IgD-negative memory B cell (primary cell): ENCODE data around the gene CDHR2. TPM values are rescaled to one million over a fixed set of nuclear protein-coding genes. Genes with fewer than 3 reads are reported as not detected.
"Not testable (repeated sequence)": the region's sequence is repeated elsewhere in the genome, so short reads cannot be mapped to it uniquely, and the experiment has no call there.

Source experiments
- H3K27ac Mint-ChIP-seq, 3 donors: one replicate each; pipeline ENCODE4 v1.8.0; 2020 to 2022; ENCODE audit warnings: mild to moderate bottlenecking in 3 of 3, mixed read lengths in 3 of 3, moderate library complexity in 1 of 3
- H3K27me3 Mint-ChIP-seq: one replicate; pipeline ENCODE4 v1.8.0; 2021; ENCODE audit warnings: mixed read lengths
- H3K36me3 Mint-ChIP-seq: one replicate; pipeline ENCODE4 v1.8.0; 2020; ENCODE audit warnings: mild to moderate bottlenecking, mixed read lengths
- H3K4me1 Mint-ChIP-seq, 3 donors: one replicate each; pipeline ENCODE4 v1.8.0; 2020 to 2022; ENCODE audit warnings: mixed read lengths in 3 of 3, mild to moderate bottlenecking in 1 of 3
- H3K4me3 Mint-ChIP-seq, 4 donors: one replicate each; pipeline ENCODE4 v1.8.0; 2020 to 2022; ENCODE audit warnings: mild to moderate bottlenecking in 4 of 4, mixed read lengths in 4 of 4, moderate library complexity in 3 of 4
- H3K9me3 Mint-ChIP-seq, 3 donors: one replicate each; pipeline ENCODE4 v1.8.0; 2020 to 2021; ENCODE audit warnings: mixed read lengths in 3 of 3, mild to moderate bottlenecking in 1 of 3
- polyA plus RNA-seq: library from polyadenylated mRNA; unstranded; fragments of 300-500 nt; fragmentation: Illumina TruSeq; gene quantifications from one replicate; pipeline ENCODE4 v1.2.3, GENCODE V29; 2021

The CDHR2 gene
- polyA plus RNA-seq, 1 donor from 2014 or later: not detected

DNA sequence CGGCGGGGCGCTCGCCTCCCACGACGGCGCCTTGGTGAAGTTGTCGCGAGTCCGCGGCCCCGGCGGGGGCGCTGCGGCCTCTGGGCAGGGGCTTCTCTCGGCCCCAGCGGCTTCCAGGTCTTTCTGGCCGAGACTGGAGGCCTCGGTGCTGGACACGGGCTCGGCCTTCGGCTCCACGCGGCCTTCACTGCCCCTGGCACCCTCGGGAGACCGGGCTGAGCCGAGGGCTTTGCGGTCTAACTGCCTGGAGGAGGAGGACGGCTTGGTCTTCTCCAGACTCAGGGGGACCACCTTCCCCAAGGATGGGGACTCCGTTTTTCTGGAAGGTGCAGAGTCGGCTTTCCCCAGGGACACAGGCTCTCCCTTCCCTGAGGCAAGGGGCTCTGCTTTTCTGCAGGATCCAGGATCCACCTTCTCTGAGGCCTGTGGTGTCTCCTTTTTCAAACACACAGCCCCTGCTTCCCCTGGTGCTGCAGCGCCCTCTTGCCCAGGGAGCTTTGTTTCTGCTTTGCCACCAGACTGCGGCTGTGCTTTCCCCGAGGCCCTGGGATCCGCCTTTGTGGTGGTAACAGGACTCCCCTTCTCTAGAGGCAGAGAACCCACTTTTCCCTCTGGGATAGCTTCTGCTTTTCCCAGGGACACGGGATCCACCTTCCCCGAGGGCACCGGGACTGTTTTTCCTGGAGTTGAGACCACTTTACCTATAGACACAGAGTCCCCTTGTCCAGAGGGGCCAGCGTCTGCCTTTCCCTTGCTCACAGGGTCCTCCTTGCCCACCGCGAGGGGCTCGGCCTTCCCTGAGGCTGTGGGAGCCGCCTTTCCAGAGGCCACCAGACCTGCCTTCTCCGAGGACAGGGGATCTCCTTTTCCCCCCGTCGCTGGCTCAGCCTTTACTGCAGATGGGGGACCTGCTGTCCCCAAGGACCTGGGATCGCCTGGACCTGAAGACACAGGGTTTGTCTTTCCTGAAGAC, 48.6 kb downstream of the CDHR2 start:
- Mint-ChIP-seq H3K27me3 (no peaks in the 10 kb centered on the region), H3K9me3 (no peaks in the 10 kb centered on the region), H3K4me1 (peaks cover 0 to 2% (median 0%) of the 10 kb centered on the region in 3 donors), H3K36me3 (peaks cover 6% of the 10 kb centered on the region), H3K4me3 (peak overlapping the region in 3 of 4 donors; percentile 21 to 72 (median 71)), H3K27ac (no peak overlapping the region)

DNA sequence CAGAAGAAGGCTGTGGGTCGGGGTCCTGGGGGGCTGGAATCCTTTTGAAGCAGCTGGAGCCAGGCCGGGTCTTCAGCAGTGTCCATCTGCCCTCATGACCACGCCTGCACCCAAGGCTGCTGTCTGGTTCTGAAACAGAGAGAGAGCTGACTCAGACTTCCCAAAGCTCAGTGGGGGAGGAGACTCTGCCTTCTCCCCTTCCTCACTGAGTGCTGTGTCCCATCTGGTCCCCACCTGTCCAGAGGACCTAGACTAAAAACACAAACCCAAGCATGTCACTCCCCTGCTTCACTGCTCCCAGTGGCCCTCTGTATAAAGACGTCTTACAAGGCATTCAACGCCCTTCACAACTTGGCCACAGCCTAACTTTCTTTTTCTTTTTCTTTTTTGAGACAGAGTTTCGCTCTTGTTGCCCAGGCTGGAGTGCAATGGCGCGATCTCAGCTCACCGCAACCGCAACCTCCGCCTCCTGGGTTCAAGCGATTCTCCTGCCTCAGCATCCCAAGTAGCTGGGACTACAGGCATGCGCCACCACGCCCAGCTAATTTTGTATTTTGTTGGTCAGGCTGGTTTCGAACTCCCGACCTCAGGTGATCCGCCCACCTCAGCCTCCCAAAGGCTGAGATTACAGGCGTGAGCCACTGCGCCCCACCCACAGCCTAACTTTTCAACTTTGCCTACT, 50.7 kb downstream of the CDHR2 start:
- not testable (repeated sequence) for H3K27ac Mint-ChIP-seq, H3K36me3 Mint-ChIP-seq, H3K27me3 Mint-ChIP-seq

DNA sequence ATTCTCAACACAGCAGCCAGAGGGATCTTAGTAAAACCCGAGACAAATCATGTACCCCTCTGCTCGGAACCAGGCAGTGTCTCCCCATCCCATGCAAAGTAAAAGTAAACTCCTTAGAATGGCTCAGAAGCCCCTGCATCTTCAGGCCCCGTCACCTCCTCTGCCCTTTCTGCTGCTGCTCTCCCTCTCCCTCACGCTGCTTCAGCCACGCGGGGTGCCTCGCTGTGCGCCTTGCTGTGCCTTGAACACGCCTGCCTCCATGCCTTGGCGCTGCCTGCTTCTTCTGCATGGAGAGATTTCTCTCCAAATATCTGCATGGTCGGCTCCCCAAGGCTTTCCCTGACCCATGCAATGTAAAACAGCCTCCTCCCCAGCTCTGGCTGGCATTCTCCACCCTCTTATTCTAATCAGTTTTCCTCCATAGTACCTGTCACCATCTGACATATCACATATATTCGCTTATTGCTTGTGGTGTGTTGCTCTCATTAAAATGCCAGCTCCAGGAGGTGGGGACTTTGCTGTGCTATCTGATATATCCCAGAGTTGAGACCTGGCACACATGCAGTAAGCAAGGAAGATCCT, 52.9 kb downstream of the CDHR2 start:
- peaks cover 4% of the 10 kb centered on the region for H3K36me3 Mint-ChIP-seq
- peaks cover 0 to 2% (median 0%) of the 10 kb centered on the region in 3 donors for H3K4me1 Mint-ChIP-seq
- H3K9me3 Mint-ChIP-seq: no peaks in the 10 kb centered on the region
- no peak overlapping the region for H3K27ac Mint-ChIP-seq
- H3K4me3 Mint-ChIP-seq: peak overlapping the region in 1 of 4 donors; percentile 24
- H3K27me3 Mint-ChIP-seq: no peaks in the 10 kb centered on the region

More for the DNA sequence above, 50.7 kb downstream of the CDHR2 start:
- H3K9me3 Mint-ChIP-seq, H3K4me1 Mint-ChIP-seq, H3K4me3 Mint-ChIP-seq: not testable (repeated sequence)

DNA sequence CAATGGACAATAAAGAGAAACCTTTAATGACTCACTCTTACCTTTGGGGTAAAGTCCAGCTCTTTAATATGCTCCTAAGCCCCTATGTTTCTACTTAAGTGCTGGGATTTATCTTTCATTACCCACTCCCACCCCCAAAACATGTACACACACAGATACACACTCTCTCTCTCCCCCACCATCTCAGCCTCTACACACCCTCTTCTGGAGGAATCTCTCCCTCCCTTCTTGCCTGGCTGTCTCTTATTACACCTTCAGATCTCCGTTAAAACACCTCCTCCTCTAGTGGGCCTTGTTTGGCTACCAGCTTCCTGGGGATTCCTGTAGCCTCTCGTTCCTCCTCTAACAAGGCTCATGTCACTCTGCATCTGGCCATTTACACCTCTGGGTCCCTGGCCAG, 53.9 kb downstream of the CDHR2 start:
- no peaks in the 10 kb centered on the region for H3K27me3 Mint-ChIP-seq
- peaks cover 4% of the 10 kb centered on the region for H3K36me3 Mint-ChIP-seq
- H3K4me1 Mint-ChIP-seq: peaks cover 0 to 2% (median 0%) of the 10 kb centered on the region in 3 donors
- no peak overlapping the region for H3K4me3 Mint-ChIP-seq
- H3K9me3 Mint-ChIP-seq: no peaks in the 10 kb centered on the region
- no peak overlapping the region for H3K27ac Mint-ChIP-seq

DNA sequence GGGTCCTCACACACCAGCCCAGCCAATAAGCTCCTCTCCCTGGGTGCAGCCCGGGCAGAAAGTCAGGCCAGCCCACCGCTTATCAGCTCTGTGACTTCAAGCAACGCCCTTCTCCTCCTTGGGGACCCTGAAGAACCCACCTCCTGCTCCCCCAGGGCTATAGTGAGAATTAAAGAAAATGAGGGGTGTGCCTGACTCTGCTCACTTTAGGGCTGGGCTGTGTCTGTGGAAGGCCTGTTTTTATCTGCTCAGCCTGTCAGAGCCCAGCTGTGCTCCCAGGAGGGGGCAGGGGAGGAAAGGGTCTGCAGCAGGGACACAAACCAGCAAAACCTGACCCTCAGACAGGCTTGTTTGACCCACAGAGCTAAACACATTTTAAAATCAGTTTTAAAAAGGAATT, 56.9 kb downstream of the CDHR2 start:
- H3K9me3 Mint-ChIP-seq: no peaks in the 10 kb centered on the region
- peaks cover 0 to 7% (median 5%) of the 10 kb centered on the region in 3 donors for H3K4me1 Mint-ChIP-seq

DNA sequence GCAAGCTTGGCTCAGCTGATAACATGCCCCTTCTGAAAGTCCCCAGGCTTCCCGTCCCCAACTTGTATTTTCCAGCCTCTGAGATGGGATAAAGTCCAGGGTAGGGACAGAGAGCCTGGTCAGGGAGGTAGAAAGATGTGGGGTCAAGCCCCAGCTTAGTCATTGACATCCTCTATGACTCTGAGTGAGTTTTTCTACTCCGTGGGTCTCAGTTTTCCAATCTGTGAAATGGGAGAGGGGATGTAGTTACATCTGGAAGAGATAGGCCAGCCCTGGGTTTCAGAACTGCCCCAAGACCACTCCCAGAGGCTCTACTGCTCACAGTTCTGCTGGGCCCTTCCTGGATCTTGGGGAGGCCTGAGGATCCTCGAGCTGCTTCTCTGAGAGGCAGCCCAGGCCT, 57.7 kb downstream of the CDHR2 start:
- Mint-ChIP-seq H3K36me3 (no peaks in the 10 kb centered on the region), H3K4me1 (peaks cover 0 to 7% (median 5%) of the 10 kb centered on the region in 3 donors), H3K4me3 (peak overlapping the region in 1 of 4 donors; percentile 72), H3K9me3 (peaks cover 0 to 2% (median 0%) of the 10 kb centered on the region in 3 donors), H3K27me3 (peaks cover 4% of the 10 kb centered on the region), H3K27ac (no peak overlapping the region)

More for the DNA sequence above, 56.9 kb downstream of the CDHR2 start:
- no peaks in the 10 kb centered on the region for H3K36me3 Mint-ChIP-seq
- H3K4me3 Mint-ChIP-seq: peak overlapping the region in 1 of 4 donors; percentile 72
- H3K27ac Mint-ChIP-seq: no peak overlapping the region
- no peaks in the 10 kb centered on the region for H3K27me3 Mint-ChIP-seq

DNA sequence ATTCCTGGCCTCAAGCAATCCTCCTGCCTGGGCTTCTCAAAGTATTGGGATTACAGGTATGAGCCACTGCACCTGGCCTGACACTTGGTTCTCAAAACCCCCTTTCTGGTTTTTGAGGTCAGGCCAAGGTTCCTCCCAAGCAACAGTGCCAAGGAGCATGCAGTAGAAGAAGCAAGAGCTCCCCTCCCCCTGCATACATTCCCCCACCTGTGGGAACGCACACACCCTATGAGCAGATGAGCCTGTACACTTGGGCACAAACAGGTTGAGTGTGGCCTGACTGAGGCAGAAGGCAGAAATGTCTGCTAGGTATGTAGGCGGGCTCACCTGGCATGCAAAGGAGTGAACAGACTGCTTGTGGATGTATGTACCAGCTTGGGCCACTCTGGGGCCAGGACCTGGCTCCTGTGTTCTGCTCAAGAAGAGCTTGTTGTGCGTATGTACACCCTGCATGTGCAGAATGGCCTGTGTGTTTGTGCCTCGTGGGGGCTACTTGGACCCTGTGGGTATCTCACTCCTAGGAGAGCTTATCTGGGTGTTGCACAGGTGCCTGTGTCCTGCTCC, 59.1 kb downstream of the CDHR2 start:
- H3K4me3 Mint-ChIP-seq: peak overlapping the region; percentile 72 to 95 (median 94)
- H3K27me3 Mint-ChIP-seq: peaks cover 11% of the 10 kb centered on the region
- H3K4me1 Mint-ChIP-seq: peaks cover 0 to 7% (median 5%) of the 10 kb centered on the region in 3 donors
- H3K27ac Mint-ChIP-seq: peak overlapping the region in 1 of 3 donors; percentile 7
- H3K36me3 Mint-ChIP-seq: no peaks in the 10 kb centered on the region
- peaks cover 0 to 2% (median 0%) of the 10 kb centered on the region in 3 donors for H3K9me3 Mint-ChIP-seq

DNA sequence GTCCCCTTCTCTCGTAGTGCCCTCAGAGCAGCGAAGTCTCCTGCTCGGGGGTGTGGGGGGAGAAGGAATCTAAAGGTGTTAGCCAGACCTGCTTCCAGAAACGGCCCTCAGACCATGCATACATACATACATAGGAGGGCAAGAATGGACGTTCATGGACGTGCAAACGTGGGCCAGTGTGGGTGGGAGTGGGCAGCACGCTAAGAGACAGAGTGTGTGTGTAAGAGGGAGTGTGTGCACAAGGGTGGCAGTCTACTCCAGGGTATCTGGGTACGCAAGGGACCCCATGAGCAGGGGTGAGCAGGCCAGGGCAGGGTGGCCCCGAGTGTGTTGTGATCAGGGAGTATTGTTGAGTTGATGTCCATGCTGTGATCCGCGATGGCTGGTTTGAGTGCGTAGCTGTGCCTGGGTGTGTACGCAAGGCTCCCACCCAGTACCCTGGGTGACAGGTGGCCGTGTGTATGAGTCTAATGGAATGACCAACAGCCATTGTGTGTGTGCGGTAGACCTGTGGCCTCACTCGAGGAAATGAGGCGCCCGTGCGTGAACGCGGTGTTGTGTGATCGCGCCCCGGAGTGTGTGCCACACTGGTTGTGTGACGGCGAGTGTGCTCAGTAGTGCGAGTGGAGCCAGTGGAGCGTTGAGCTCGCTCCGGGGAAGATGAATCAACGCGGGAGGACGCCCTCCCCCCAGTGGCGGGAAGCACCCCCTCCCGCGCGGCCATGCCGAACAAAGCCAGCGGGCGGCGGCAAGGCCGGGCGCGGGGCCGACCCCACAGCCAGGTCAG, 60.0 kb downstream of the CDHR2 start:
- H3K4me3 Mint-ChIP-seq: peak overlapping the region; percentile 72 to 95 (median 94)
- peaks cover 0 to 7% (median 5%) of the 10 kb centered on the region in 3 donors for H3K4me1 Mint-ChIP-seq
- H3K27me3 Mint-ChIP-seq: peaks cover 14% of the 10 kb centered on the region
- H3K36me3 Mint-ChIP-seq: no peaks in the 10 kb centered on the region
- peaks cover 0 to 2% (median 0%) of the 10 kb centered on the region in 3 donors for H3K9me3 Mint-ChIP-seq
- H3K27ac Mint-ChIP-seq: peak overlapping the region; percentile 7 to 57 (median 46)

DNA sequence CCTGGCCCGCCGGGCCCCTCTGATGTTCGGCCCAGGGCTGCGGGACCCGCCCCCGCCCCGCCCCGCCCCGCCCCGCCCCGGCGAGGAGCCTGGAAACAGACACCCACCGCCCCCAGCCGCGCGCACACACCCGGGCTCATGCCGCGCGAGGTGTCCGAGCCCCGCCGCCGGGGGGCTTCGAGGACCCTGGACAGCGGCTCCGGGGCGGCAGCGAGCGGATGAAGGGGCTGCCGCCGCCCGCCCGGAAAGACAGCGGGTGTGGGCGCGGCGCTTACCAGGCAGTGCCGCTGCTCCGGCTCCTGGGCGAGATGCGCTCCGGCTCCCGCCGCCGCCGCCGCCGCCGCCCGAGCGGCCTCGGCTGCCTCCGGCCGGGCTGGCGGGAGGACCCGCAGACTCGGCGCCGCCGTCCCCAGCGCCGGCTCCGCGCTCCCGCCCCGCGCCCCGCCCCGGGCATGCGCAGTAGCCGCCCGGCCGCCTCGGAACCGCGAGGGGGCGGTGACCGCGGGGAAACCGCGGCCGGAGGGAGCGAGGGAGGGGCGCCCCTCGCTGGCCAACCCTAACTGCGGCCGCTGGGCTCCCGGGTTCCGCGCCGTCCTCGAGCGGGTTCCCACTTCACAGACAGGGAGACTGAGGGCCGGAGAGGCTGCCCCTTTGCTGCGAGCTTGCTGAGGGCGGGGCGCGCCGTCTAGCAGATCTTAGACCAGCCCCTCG, 60.7 kb downstream of the CDHR2 start, which contains the start of gene GPRIN1:
GPRIN1 (minus strand) TSS at position 433 of the 711 bp plus-strand sequence. CDS start 10,322 bp downstream, outside the sequence.
- H3K4me1 Mint-ChIP-seq: peaks cover 0 to 7% (median 5%) of the 10 kb centered on the region in 3 donors
- peaks cover 14% of the 10 kb centered on the region for H3K27me3 Mint-ChIP-seq
- H3K9me3 Mint-ChIP-seq: peaks cover 0 to 2% (median 0%) of the 10 kb centered on the region in 3 donors
- H3K27ac Mint-ChIP-seq: peak within 1 kb of the TSS; percentile 46 to 82 (median 57)
- H3K36me3 Mint-ChIP-seq: no peaks in the 10 kb centered on the region
- peak within 1 kb of the TSS; percentile 83 to 95 (median 94) for H3K4me3 Mint-ChIP-seq

DNA sequence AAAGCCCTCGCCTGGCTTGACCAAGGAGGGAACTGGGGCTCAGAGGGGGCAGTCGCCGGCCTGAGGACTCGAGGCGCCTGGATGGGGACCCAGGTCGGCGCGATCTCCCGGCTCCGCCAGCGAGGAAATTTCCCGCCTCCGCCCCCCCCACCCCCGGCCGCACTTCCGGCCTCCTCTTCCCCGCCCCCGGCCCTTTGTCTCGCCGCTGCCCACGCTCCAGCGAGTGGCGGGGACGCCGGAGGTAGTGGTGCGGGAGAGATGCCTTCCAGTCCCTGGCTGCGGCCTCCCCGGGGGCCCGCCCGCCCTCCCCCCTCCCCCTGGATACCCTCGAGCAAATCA, 61.3 kb downstream of the CDHR2 start:
- no peaks in the 10 kb centered on the region for H3K36me3 Mint-ChIP-seq
- H3K27me3 Mint-ChIP-seq: peaks cover 17% of the 10 kb centered on the region
- peak overlapping the region in 1 of 3 donors; percentile 82 for H3K27ac Mint-ChIP-seq
- peak overlapping the region; percentile 76 to 88 (median 84) for H3K4me3 Mint-ChIP-seq
- peaks cover 0 to 7% (median 5%) of the 10 kb centered on the region in 3 donors for H3K4me1 Mint-ChIP-seq
- H3K9me3 Mint-ChIP-seq: peaks cover 0 to 2% (median 0%) of the 10 kb centered on the region in 3 donors

DNA sequence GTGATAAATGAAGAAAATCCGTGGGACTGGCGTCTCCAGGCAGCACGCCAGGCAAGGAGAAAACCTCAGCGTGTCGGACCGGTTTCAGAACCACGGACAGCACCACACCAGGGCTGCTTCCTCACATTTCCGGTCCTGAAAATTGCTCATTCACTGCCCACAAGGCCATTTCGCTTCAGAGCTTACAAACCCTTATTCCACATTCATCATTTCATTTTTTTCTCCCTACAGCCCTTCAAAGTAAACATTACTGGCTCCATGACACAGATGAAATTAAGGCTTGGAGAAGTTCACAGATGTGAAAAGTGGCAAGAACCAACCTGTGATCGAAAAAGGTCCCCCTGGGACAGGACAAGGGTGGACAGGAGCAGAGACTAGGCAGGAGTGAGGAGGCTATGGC, 62.3 kb downstream of the CDHR2 start:
- peak overlapping the region in 3 of 4 donors; percentile 9 to 83 (median 33) for H3K4me3 Mint-ChIP-seq
- H3K27ac Mint-ChIP-seq: no peak overlapping the region
- peaks cover 0 to 2% (median 0%) of the 10 kb centered on the region in 3 donors for H3K9me3 Mint-ChIP-seq
- peaks cover 0 to 7% (median 5%) of the 10 kb centered on the region in 3 donors for H3K4me1 Mint-ChIP-seq
- H3K27me3 Mint-ChIP-seq: peaks cover 26% of the 10 kb centered on the region
- H3K36me3 Mint-ChIP-seq: no peaks in the 10 kb centered on the region

DNA sequence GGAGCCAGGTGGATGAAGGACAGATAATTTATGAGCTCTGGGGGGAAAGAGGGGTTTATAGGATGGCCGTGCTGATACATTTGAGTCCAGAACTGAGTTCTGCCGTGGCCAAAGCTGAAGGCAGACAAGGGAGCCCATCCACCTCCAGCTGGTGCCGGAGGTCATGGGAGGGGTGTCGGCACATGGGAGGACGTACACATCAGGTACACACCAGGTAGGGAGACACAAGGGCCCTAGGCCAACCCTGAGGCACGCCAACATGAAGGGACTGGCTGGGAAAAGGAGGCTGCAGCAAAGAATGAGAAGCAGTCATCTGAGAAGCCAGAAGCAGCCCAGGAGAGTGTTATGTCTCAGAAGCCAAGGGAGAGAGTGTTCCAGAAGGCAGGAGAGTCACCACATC, 62.9 kb downstream of the CDHR2 start:
- H3K4me3 Mint-ChIP-seq: peak overlapping the region in 2 of 4 donors; percentile 30 to 83
- H3K27ac Mint-ChIP-seq: no peak overlapping the region
- H3K27me3 Mint-ChIP-seq: peaks cover 30% of the 10 kb centered on the region
- peaks cover 0 to 2% (median 0%) of the 10 kb centered on the region in 3 donors for H3K9me3 Mint-ChIP-seq
- H3K36me3 Mint-ChIP-seq: no peaks in the 10 kb centered on the region
- peaks cover 0 to 7% (median 5%) of the 10 kb centered on the region in 3 donors for H3K4me1 Mint-ChIP-seq

DNA sequence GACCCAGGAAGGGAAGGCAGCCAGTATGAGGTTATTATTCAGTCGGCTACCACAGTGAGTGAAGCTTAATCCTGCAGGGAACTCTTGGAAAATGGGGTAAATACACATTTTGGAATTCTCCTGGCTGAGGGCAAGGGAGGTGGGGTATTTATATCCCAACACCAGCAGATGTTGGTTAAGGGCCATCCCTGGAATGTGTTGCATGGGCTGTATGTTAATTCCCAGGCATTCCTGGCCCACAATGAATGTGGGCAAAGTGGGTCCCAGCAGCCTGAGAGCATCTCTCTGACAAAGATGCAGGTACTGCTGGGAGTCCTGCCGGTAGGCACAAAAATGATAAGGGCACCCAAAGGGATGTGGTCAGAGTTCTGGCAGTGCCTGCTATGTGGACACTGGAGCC, 63.7 kb downstream of the CDHR2 start:
- Mint-ChIP-seq H3K27ac (no peak overlapping the region), H3K36me3 (no peaks in the 10 kb centered on the region), H3K4me1 (peaks cover 0 to 7% (median 5%) of the 10 kb centered on the region in 3 donors), H3K4me3 (peak overlapping the region in 1 of 4 donors; percentile 47), H3K27me3 (peaks cover 39% of the 10 kb centered on the region), H3K9me3 (peaks cover 0 to 2% (median 0%) of the 10 kb centered on the region in 3 donors)
